Measurements from ENCODE around the gene CENPP.
A peak's percentile ranks its signal among the peaks of the same experiment; 100 is the strongest.

The CENPP gene

GRCh38 chr9:92660266-92660665, 334.5 kb downstream of the CENPP start:
- peak; percentile 34 for DNase-seq (ENCODE audit: low spot score)

GRCh38 chr9:92661127-92661526, 335.4 kb downstream of the CENPP start:
- no peak for DNase-seq (ENCODE audit: low spot score)

GRCh38 chr9:92661743-92662142, 336.0 kb downstream of the CENPP start:
- DNase-seq (ENCODE audit: low spot score): no peak

GRCh38 chr9:92663126-92663525, 337.4 kb downstream of the CENPP start:
- DNase-seq (ENCODE audit: low spot score): no peak

DNA sequence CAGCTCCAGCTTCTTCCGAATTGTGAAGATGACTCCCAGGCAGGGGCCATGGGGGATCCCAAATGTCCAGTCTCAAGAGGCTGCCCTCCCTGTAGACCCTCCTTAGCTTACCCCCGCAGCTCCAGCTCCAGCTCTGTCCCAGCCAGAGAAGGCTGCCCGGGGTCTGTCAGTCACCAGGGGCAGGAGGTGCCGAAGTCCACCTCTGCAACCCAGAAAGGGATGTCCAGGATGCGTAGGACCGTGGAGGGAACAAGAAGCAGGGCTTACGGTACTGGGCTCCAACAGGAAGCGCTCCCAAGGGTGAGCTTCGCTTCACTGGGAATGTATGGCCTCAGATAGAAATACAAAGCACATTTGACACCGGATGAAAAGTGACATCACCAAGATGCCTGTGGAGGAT, 338.2 kb downstream of the CENPP start:
- DNase-seq (ENCODE audit: low spot score): no peak

GRCh38 chr9:92664394-92665152, 338.8 kb downstream of the CENPP start:
- no peak for DNase-seq (ENCODE audit: low spot score)

DNA sequence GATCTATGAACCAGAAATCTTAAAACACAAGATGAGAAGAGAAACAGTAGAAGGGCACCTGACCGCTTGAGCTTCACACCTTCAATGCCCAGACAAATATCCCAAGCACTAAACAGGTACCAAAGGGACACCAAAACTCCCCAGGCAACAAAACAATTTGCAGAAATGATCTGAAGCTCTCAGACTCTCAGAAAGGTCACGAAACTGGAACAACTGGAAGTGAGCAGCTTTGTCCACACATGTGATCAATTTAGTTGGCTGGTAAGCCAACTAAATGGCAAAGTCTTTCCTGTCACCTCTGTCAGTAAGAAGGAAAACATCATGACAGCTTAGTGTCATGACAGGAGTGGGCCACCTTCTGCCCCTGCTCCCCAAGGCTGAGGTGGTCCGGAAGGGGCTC, 340.1 kb downstream of the CENPP start:
- DNase-seq (ENCODE audit: low spot score): no peak

DNA sequence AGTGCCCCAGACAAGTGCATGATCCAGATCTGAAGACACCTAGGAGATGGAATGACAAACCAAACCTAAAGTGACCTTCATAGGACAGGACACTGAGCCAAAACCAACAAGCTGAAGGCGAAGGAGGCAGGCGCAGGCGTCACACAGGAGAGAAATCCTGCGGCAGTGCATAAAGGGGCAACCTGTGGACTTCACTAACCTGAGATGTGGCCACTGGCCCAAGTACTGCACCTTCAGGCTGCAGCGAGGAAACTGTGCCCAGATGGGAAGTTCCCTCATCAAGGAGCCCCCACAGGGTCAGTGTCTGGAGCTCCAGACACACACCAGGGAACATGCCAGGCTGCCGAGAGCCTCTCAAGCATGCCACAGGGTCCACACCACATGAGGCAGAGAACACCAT, 340.5 kb downstream of the CENPP start:
- no peak for DNase-seq (ENCODE audit: low spot score)

- DNase-seq (ENCODE audit: low spot score): no peak
Measured at GRCh38 chr9:92666912-92667532, 341.3 kb downstream of the CENPP start.

- peak; percentile 78 for DNase-seq (ENCODE audit: low spot score)
Measured at GRCh38 chr9:92668746-92669526, 343.2 kb downstream of the CENPP start.

- no peak for DNase-seq (ENCODE audit: low spot score)
Measured at GRCh38 chr9:92669527-92669889, 343.8 kb downstream of the CENPP start.

Data from COLO829 (cell line).